Fibroblast of peridontal ligament (primary cell): ENCODE measurements around the gene TP53.
"Not testable (repeated sequence)": the region's sequence is repeated elsewhere in the genome, so short reads cannot be mapped to it uniquely, and the experiment has no call there.

ENCODE experiments used
- DNase-seq: peaks from one replicate; pipeline ENCODE4 v3.0.0-alpha.2; 2010; ENCODE audit errors: extremely low read depth

Gene TP53

GRCh38 chr17:7631398-7632380 is 55.6 kb downstream of the TP53 start:
- no peak for DNase-seq

GRCh38 chr17:7629939-7630571 is 57.2 kb downstream of the TP53 start, which contains the start of gene SHBG:
SHBG (plus strand) TSS chr17:7630135; CDS start chr17:7630173, 38 bp downstream.
- DNase-seq: no peak

GRCh38 chr17:7627250-7628121 is 59.8 kb downstream of the TP53 start, which contains the start of gene SAT2:
SAT2 (minus strand) TSS chr17:7627821; CDS start chr17:7627635, 186 bp downstream.
- DNase-seq: peak; percentile 93

GRCh38 chr17:7626956-7627249 is 60.4 kb downstream of the TP53 start:
- DNase-seq: no peak

GRCh38 chr17:7626307-7626706 is 61.0 kb downstream of the TP53 start:
- no peak for DNase-seq

GRCh38 chr17:7625749-7626148 is 61.5 kb downstream of the TP53 start:
- DNase-seq: not testable (repeated sequence)

- no peak for DNase-seq
Measured at GRCh38 chr17:7623661-7624060, 63.6 kb downstream of the TP53 start.

- no peak for DNase-seq
Measured at GRCh38 chr17:7620835-7621234, 66.5 kb downstream of the TP53 start.

GRCh38 chr17:7618608-7619007 is 68.7 kb downstream of the TP53 start:
- DNase-seq: no peak
